Neutrophil (primary cell): ENCODE data around the gene SKIL.

Experiments used
- H3K27ac ChIP-seq: fragments of 200-600 bp; sonication (generic); 2 replicates; pipeline ENCODE4 v1.5.1; 2016; ENCODE audit warnings: mild to moderate bottlenecking, moderate library complexity
- H3K27me3 ChIP-seq: fragments of 200-600 bp; sonication (generic); 2 replicates; pipeline ENCODE4 v1.6.0; 2016; ENCODE audit warnings: mild to moderate bottlenecking
- H3K36me3 ChIP-seq: fragments of 200-600 bp; sonication (generic); 2 replicates; pipeline ENCODE4 v1.5.1; 2017
- H3K4me1 ChIP-seq, 2 experiments: fragments of 200-600 bp in 1 of 2; sonication (generic) in 1 of 2; 1 replicate in 1 of 2; 2 replicates in 1 of 2; pipeline versions ENCODE4 v1.5.1 to v1.6.1; 2013 to 2016; ENCODE audit warnings: low read depth in 1 of 2, low read length in 1 of 2, mild to moderate bottlenecking in 1 of 2, moderate library complexity in 1 of 2; ENCODE audit not compliant: control insufficient read depth in 1 of 2, insufficient read depth in 1 of 2
- H3K4me3 ChIP-seq, 2 experiments: fragments of 200-600 bp in 1 of 2; sonication (generic) in 1 of 2; 1 replicate in 1 of 2; 2 replicates in 1 of 2; pipeline ENCODE4 v1.5.1; 2013 to 2016; ENCODE audit warnings: low read depth in 1 of 2, low read length in 1 of 2, mild to moderate bottlenecking in 1 of 2, moderate library complexity in 1 of 2
- H3K9me3 ChIP-seq: fragments of 200-600 bp; sonication (generic); 2 replicates; pipeline ENCODE4 v1.5.1; 2016
- TF ChIP-seq, protein P1 (sequence below): fragments of 200-600 bp; sonication (generic); IDR thresholded peaks from 2 replicates; pipeline ENCODE4 v1.5.1; 2016; ENCODE audit warnings: antibody characterized with exemption

SKIL gene

GRCh38 chr3:170421111-170421641 lies 63.7 kb downstream of the SKIL start:
- no peaks in the 10 kb centered on the region for H3K9me3 ChIP-seq
- H3K27me3 ChIP-seq, result peaks cover 76% of the 10 kb centered on the region
- H3K27ac ChIP-seq, result no peak overlapping the region
- H3K36me3 ChIP-seq, result no peaks in the 10 kb centered on the region
- peaks cover 15 to 20% of the 10 kb centered on the region in 2 experiments for H3K4me1 ChIP-seq
- no peak overlapping the region for H3K4me3 ChIP-seq
- TF ChIP-seq, protein P1, sequence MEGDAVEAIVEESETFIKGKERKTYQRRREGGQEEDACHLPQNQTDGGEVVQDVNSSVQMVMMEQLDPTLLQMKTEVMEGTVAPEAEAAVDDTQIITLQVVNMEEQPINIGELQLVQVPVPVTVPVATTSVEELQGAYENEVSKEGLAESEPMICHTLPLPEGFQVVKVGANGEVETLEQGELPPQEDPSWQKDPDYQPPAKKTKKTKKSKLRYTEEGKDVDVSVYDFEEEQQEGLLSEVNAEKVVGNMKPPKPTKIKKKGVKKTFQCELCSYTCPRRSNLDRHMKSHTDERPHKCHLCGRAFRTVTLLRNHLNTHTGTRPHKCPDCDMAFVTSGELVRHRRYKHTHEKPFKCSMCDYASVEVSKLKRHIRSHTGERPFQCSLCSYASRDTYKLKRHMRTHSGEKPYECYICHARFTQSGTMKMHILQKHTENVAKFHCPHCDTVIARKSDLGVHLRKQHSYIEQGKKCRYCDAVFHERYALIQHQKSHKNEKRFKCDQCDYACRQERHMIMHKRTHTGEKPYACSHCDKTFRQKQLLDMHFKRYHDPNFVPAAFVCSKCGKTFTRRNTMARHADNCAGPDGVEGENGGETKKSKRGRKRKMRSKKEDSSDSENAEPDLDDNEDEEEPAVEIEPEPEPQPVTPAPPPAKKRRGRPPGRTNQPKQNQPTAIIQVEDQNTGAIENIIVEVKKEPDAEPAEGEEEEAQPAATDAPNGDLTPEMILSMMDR, result no peak

DNA sequence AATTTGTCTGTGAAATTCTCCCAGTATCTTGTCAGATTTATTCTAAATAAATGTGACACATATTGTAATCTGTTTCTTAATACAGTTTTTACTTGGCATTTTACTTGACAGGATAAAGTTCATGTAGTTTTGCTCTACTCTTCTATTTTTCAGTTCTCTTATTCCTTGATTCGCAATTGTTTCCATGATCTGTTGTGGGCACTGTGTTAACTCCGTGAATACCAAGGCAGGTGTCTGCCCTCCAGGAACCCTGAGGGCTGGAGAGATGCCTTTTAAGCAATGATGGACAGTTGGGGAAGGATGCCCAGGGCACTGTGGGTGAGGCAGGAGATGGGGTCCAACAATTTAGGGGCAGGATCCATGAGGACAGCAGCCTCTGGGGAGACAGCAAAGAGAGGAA lies 64.2 kb downstream of the SKIL start:
- H3K4me1 ChIP-seq, result peaks cover 15 to 20% of the 10 kb centered on the region in 2 experiments
- TF ChIP-seq, protein P1, result no peak
- no peaks in the 10 kb centered on the region for H3K9me3 ChIP-seq
- no peaks in the 10 kb centered on the region for H3K36me3 ChIP-seq
- no peak overlapping the region for H3K27ac ChIP-seq
- H3K27me3 ChIP-seq, result peaks cover 73% of the 10 kb centered on the region
- H3K4me3 ChIP-seq, result no peak overlapping the region

- Histone ChIP-seq H3K27me3 (peaks cover 69% of the 10 kb centered on the region), H3K27ac (no peak overlapping the region), H3K36me3 (no peaks in the 10 kb centered on the region), H3K4me1 (peaks cover 15 to 19% of the 10 kb centered on the region in 2 experiments), H3K4me3 (no peak overlapping the region), H3K9me3 (no peaks in the 10 kb centered on the region)
- TF ChIP-seq, protein P1, result no peak
Observed at GRCh38 chr3:170423001-170423615, 65.6 kb downstream of the SKIL start.

DNA sequence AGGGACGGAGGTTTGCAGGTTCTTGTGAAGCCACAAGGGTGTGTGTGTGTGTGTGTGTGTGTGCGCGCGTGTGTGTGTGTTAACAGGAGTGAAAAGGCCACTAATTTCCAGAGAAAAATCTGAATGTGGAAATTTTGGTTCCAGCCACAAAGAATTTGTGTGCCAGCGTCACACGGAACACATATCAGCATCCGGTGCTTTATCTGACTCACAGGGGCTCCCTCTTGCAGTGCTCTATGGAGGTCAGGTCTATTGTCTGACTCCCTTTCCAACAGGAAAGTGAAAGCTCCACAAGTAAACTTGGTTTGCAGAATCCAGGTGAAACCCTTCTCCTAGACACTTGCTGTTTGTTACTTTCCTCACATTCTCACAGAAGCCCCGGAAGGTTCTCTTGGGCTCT lies 67.4 kb downstream of the SKIL start:
- H3K4me1 ChIP-seq, result peaks cover 0 to 2% of the 10 kb centered on the region in 2 experiments
- H3K27ac ChIP-seq, result no peak overlapping the region
- H3K36me3 ChIP-seq, result no peaks in the 10 kb centered on the region
- TF ChIP-seq, protein P1, result no peak
- no peak overlapping the region for H3K4me3 ChIP-seq
- H3K27me3 ChIP-seq, result peaks cover 68% of the 10 kb centered on the region
- no peaks in the 10 kb centered on the region for H3K9me3 ChIP-seq

DNA sequence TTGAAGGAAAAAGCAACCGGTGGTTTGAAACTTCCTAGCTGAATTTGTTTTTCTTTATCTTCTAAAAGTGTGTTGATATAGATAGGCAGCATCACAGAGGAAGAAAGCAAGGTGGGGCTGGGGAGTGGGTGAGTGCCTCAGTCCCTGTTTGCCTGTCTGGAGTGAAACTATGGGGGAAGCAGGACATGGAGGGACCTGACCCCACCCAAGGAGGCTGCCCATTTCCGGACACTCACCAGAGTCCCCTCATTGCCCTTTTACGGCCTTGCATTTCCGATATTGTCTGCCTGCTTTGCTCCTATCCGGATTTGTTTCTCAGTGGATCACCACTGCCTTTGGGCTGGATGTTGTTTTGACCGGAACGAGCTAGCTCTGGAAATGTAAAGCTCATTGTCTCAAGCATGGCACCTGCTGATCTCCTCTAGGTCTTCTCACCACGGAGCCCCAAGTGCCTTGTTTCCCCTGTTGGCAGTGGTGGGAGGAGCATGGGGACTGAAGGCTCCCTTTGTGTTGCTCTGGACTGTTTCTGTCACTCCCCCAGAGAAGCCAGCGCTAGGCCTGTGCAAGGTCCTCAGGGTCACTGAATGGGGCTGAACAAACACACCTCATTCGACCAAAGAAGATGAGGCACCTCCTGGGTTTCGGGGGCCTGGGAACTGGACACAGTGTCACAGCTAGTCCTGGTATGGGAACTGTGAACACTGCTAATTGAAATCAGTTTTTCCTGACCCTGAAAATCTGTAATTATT lies 68.2 kb downstream of the SKIL start:
- TF ChIP-seq, protein P1, result no peak
- Histone ChIP-seq H3K4me1 (no peaks in the 10 kb centered on the region), H3K36me3 (no peaks in the 10 kb centered on the region), H3K9me3 (no peaks in the 10 kb centered on the region), H3K27ac (no peak overlapping the region), H3K27me3 (peaks cover 65% of the 10 kb centered on the region), H3K4me3 (no peak overlapping the region)
